ENCODE results near the gene GABRB3. TPM values are rescaled to one million over a fixed set of nuclear protein-coding genes. Genes with fewer than 3 reads are reported as not detected.

The GABRB3 gene
- polyA plus RNA-seq, 1 donor (not counting 4 experiments of a cell fraction or from before 2014, with no cell fraction given), result 0.81 TPM

- peaks cover 4% of the 10 kb centered on the region for H3K9me3 ChIP-seq (ENCODE audit: control insufficient read depth, low read depth, low read length)
- no peak overlapping the region for H3K4me2 ChIP-seq (ENCODE audit: control insufficient read depth, extremely low read depth, insufficient read depth, low read depth, low read length)
- no peak overlapping the region for H3K4me3 ChIP-seq (ENCODE audit: control insufficient read depth in 2 of 3, extremely low read depth in 1 of 3, insufficient read depth in 2 of 3, low read depth in 1 of 3, low read length in 3 of 3)
- no peaks in the 10 kb centered on the region for H3K27me3 ChIP-seq (ENCODE audit: control insufficient read depth, extremely low read depth, insufficient read depth, low read length)
- FAIRE-seq (no peak), DNase-seq (ENCODE audit: low read depth, low spot score) (no peak)
- no peaks in the 10 kb centered on the region for H3K9me1 ChIP-seq (ENCODE audit: control insufficient read depth, extremely low read depth, insufficient read depth, low read length)
- H3K79me2 ChIP-seq (ENCODE audit: control insufficient read depth, insufficient read depth, low read length), result no peaks in the 10 kb centered on the region
- H2AFZ ChIP-seq (ENCODE audit: control insufficient read depth, low read length), result no peak overlapping the region
- H3K9ac ChIP-seq (ENCODE audit: control insufficient read depth, extremely low read depth, insufficient read depth, low read length), result no peak overlapping the region
- no peaks in the 10 kb centered on the region for H3K36me3 ChIP-seq (ENCODE audit: control insufficient read depth in 2 of 2, extremely low read depth in 1 of 2, insufficient read depth in 2 of 2, low read length in 2 of 2)
- H4K20me1 ChIP-seq (ENCODE audit: control insufficient read depth, extremely low read depth, insufficient read depth, low read length), result no peaks in the 10 kb centered on the region
- no peaks in the 10 kb centered on the region for H3K4me1 ChIP-seq (ENCODE audit: control insufficient read depth, extremely low read depth, insufficient read depth, low read length)
- dilution Hi-C loops (cut with MboI; ENCODE audit: extremely low pct_ligation_motif_present, low sequenced_read_pairs), result no loop called here
- TF ChIP-seq EZH2 (IDR thresholded peaks at IDR 0.05; ENCODE audit: low read length) (no peak), CTCF (optimal IDR thresholded peaks at IDR 0.05 in 1 of 3, IDR thresholded peaks at IDR 0.05 in 1 of 3, conservative IDR thresholded peaks at IDR 0.05 in 1 of 3; ENCODE audit: extremely low read depth in 1 of 3, insufficient read depth in 2 of 3, low read length in 3 of 3) (no peak)
- no peak overlapping the region for H3K27ac ChIP-seq (ENCODE audit: control insufficient read depth, insufficient read depth, low read length)
These were observed 40.9 kb downstream of the GABRB3 start for GRCh38 chr15:26731965-26732364.

GRCh38 chr15:26729581-26729980, 43.3 kb downstream of the GABRB3 start:
- FAIRE-seq (no peak), DNase-seq (ENCODE audit: low read depth, low spot score) (no peak)
- Histone ChIP-seq H3K36me3 (ENCODE audit: control insufficient read depth in 2 of 2, extremely low read depth in 1 of 2, insufficient read depth in 2 of 2, low read length in 2 of 2) (no peaks in the 10 kb centered on the region), H3K27ac (ENCODE audit: control insufficient read depth, insufficient read depth, low read length) (no peak overlapping the region), H3K4me3 (ENCODE audit: control insufficient read depth in 2 of 3, extremely low read depth in 1 of 3, insufficient read depth in 2 of 3, low read depth in 1 of 3, low read length in 3 of 3) (no peak overlapping the region), H3K79me2 (ENCODE audit: control insufficient read depth, insufficient read depth, low read length) (no peaks in the 10 kb centered on the region), H3K27me3 (ENCODE audit: control insufficient read depth, extremely low read depth, insufficient read depth, low read length) (no peaks in the 10 kb centered on the region), H3K9me3 (ENCODE audit: control insufficient read depth, low read depth, low read length) (peaks cover 4% of the 10 kb centered on the region), H2AFZ (ENCODE audit: control insufficient read depth, low read length) (no peak overlapping the region), H4K20me1 (ENCODE audit: control insufficient read depth, extremely low read depth, insufficient read depth, low read length) (no peaks in the 10 kb centered on the region), H3K9ac (ENCODE audit: control insufficient read depth, extremely low read depth, insufficient read depth, low read length) (no peak overlapping the region), H3K4me1 (ENCODE audit: control insufficient read depth, extremely low read depth, insufficient read depth, low read length) (no peaks in the 10 kb centered on the region), H3K4me2 (ENCODE audit: control insufficient read depth, extremely low read depth, insufficient read depth, low read depth, low read length) (no peak overlapping the region), H3K9me1 (ENCODE audit: control insufficient read depth, extremely low read depth, insufficient read depth, low read length) (no peaks in the 10 kb centered on the region)
- dilution Hi-C loops (cut with MboI; ENCODE audit: extremely low pct_ligation_motif_present, low sequenced_read_pairs), result no loop called here
- no peak for TF ChIP-seq CTCF (optimal IDR thresholded peaks at IDR 0.05 in 1 of 3, IDR thresholded peaks at IDR 0.05 in 1 of 3, conservative IDR thresholded peaks at IDR 0.05 in 1 of 3; ENCODE audit: extremely low read depth in 1 of 3, insufficient read depth in 2 of 3, low read length in 3 of 3)
- TF ChIP-seq EZH2 (IDR thresholded peaks at IDR 0.05; ENCODE audit: low read length), result no peak
